SK-N-SH treated with all-trans-retinoic acid at 6 μM for 48 hours (cell line): Measurements from ENCODE around the gene SEPHS1.

Experiments used
- ESRRG ChIP-seq: fragments of 250-450 bp; sonication (Bioruptor Pico); IDR thresholded peaks from 2 replicates; pipeline ENCODE4 v1.6.1; 2021; ENCODE audit warnings: mild to moderate bottlenecking
- GLIS3 ChIP-seq: fragments of 250-450 bp; sonication (Bioruptor Pico); IDR thresholded peaks from 2 replicates; pipeline ENCODE4 v1.5.0; 2020; ENCODE audit warnings: mild to moderate bottlenecking, moderate library complexity
- ZNF70 ChIP-seq: fragments of 450-650 bp; formaldehyde crosslinking; IDR thresholded peaks from 2 replicates; pipeline ENCODE4 v1.5.0; 2020; ENCODE audit warnings: mild to moderate bottlenecking, moderate library complexity
- ZNF8 ChIP-seq: fragments of 450-650 bp; formaldehyde crosslinking; IDR thresholded peaks from 2 replicates; pipeline ENCODE4 v1.5.0; 2020; ENCODE audit warnings: mild to moderate bottlenecking, moderate library complexity
- TF ChIP-seq, protein P1 (sequence below): fragments of 250-450 bp; sonication (Bioruptor Pico); IDR thresholded peaks from 2 replicates; pipeline ENCODE4 v1.5.1; 2021; ENCODE audit warnings: mild to moderate bottlenecking, moderate library complexity
- TF ChIP-seq, protein P2 (sequence below): fragments of 250-450 bp; sonication (Bioruptor Pico); IDR thresholded peaks from 2 replicates; pipeline ENCODE4 v1.5.0; 2020; ENCODE audit warnings: mild to moderate bottlenecking, moderate library complexity
- TF ChIP-seq, protein P3 (sequence below): fragments of 250-450 bp; sonication (Bioruptor Pico); IDR thresholded peaks from 2 replicates; pipeline ENCODE4 v1.8.0; 2021; ENCODE audit warnings: low read depth, mild to moderate bottlenecking, moderate library complexity, borderline replicate concordance

DNA sequence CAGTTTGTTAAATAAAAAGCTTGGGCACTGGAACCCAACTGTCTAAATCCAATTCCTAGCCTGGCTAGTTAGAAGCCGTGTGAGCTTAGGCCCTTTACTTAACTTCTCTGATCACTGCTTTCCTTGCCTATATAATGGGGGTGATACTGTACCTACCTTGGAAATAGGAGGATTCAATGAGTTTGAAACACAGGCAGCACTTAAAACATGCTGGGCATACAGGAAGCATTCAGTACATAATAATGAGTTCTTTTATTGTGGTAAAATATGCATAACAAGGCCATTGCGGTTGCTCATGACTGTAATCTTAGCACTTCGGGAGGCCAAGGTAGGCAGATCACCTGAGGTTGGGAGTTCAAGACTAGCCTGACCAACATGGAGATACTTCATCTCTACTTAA is 47.4 kb upstream of the SEPHS1 start:
- TF ChIP-seq ESRRG, result no peak
- TF ChIP-seq, protein P1, sequence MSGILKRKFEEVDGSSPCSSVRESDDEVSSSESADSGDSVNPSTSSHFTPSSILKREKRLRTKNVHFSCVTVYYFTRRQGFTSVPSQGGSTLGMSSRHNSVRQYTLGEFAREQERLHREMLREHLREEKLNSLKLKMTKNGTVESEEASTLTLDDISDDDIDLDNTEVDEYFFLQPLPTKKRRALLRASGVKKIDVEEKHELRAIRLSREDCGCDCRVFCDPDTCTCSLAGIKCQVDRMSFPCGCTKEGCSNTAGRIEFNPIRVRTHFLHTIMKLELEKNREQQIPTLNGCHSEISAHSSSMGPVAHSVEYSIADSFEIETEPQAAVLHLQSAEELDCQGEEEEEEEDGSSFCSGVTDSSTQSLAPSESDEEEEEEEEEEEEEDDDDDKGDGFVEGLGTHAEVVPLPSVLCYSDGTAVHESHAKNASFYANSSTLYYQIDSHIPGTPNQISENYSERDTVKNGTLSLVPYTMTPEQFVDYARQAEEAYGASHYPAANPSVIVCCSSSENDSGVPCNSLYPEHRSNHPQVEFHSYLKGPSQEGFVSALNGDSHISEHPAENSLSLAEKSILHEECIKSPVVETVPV (CRISPR knock-in tag), result no peak
- no peak for TF ChIP-seq GLIS3 (CRISPR knock-in tag)
- TF ChIP-seq ZNF70, result no peak
- TF ChIP-seq ZNF8 (CRISPR knock-in tag), result no peak
- TF ChIP-seq, protein P2, sequence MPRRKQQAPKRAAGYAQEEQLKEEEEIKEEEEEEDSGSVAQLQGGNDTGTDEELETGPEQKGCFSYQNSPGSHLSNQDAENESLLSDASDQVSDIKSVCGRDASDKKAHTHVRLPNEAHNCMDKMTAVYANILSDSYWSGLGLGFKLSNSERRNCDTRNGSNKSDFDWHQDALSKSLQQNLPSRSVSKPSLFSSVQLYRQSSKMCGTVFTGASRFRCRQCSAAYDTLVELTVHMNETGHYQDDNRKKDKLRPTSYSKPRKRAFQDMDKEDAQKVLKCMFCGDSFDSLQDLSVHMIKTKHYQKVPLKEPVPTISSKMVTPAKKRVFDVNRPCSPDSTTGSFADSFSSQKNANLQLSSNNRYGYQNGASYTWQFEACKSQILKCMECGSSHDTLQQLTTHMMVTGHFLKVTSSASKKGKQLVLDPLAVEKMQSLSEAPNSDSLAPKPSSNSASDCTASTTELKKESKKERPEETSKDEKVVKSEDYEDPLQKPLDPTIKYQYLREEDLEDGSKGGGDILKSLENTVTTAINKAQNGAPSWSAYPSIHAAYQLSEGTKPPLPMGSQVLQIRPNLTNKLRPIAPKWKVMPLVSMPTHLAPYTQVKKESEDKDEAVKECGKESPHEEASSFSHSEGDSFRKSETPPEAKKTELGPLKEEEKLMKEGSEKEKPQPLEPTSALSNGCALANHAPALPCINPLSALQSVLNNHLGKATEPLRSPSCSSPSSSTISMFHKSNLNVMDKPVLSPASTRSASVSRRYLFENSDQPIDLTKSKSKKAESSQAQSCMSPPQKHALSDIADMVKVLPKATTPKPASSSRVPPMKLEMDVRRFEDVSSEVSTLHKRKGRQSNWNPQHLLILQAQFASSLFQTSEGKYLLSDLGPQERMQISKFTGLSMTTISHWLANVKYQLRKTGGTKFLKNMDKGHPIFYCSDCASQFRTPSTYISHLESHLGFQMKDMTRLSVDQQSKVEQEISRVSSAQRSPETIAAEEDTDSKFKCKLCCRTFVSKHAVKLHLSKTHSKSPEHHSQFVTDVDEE (CRISPR knock-in tag), result no peak
- TF ChIP-seq, protein P3, sequence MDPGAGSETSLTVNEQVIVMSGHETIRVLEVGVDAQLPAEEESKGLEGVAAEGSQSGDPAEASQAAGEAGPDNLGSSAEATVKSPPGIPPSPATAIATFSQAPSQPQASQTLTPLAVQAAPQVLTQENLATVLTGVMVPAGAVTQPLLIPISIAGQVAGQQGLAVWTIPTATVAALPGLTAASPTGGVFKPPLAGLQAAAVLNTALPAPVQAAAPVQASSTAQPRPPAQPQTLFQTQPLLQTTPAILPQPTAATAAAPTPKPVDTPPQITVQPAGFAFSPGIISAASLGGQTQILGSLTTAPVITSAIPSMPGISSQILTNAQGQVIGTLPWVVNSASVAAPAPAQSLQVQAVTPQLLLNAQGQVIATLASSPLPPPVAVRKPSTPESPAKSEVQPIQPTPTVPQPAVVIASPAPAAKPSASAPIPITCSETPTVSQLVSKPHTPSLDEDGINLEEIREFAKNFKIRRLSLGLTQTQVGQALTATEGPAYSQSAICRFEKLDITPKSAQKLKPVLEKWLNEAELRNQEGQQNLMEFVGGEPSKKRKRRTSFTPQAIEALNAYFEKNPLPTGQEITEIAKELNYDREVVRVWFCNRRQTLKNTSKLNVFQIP (CRISPR knock-in tag), result no peak
